Stimulated activated CD4-positive, alpha-beta T cell treated with anti-CD3 and anti-CD28 coated beads, Interleukin-4, amount 100 ng/mL, for 48 hours (primary cell): Measurements from ENCODE around the gene PDGFRB.

Experiments
- DNase-seq, 2 donors: peaks; one replicate each; pipeline ENCODE4 v3.0.0-alpha.2; 2020; ENCODE audit warnings: low read depth in 2 of 2

PDGFRB gene

DNA sequence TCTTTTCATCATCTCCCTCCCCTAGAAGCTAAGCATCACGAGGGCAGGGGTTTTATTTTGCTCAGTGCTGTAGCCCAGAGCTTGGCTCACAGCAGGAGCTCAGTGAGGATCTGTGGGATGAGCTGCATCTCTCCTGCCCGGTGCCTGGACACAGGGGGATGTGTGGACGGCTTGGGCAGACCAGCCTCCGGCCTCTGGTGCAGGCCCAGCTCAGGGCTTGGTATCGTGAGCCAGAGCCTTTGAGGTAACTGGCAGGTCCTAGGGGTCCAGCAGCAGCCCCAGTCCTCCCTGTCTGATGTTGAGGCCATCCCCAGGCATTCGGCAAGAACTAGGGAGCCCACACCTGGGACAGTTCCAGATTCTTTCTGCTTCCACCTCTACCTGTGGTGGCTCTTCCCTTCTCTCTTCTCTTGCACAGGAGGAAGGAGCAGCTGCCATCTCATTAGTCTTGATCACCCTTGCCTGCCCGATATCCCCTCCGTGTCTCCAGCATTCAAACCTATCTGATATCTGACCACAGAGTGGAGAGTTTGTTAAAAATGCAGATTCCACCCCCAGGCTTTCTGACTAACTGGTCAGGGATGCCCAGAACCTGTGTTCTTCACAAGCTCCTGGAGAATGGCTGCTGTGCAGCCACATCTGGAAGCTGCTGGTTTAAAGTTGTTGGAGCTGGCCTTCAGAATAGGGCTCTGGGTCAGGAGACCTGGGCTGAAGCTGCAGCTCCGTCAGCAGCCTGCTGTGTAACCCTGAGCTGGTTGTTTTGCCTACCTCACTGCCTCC is 26.3 kb upstream of the PDGFRB start:
- no peak for DNase-seq

DNA sequence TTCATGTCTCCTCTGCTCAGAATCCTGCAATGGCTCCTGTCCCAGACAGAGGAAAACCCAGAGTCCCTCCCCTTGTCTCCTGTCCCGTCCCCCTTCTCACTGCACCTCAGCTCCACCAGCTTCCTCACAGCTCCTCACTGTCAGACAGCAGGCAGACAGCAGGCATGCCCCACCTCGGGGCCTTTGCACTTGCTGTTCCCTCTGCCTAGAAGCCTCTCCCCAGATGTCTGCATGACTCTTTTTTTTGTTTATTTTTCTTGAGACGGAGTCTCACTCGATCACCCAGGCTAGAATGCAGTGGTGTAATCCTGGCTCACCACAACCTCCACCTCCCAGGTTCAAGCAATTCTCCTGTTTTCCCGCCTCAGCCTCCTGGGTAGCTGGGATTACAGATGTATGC is 25.4 kb upstream of the PDGFRB start:
- DNase-seq = no peak

DNA sequence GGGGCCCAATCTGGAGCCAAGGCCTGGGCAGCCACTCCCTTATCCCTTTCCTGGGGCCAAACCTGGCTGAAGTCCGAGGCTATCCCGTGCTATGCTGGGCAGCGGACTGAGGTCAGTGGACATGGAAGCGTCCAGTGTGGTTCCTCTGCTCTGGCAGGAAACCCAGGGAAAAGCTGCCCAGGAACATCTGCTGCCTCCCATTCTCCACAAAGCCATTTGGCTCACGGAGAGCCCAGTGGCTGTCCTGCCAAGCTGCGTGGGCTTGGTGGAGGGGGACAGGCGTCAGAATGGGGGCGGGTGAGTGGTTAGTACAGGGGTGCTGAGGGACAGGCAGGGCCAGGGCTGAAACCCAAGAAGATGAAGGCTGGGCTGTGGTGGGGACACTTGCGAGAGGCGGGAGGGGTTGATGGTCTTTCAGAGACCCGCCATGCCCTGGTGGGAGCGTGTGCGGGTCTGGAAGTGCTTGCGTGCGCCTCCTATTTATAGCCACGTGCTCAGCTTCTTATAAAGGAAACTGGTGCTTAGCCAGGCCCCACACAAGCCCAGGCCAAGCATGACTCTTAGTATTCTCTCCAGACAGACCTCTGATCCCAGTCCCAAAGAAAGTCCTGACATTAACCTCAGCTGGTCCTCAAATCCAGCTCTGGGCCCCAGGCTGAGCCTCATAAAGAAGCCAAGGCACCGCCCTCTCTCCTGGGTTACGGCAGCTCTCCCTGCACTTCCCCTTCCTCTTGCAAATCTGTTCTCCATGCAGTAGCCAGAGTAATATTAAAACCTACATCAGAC is 24.8 kb upstream of the PDGFRB start:
- no peak for DNase-seq

DNA sequence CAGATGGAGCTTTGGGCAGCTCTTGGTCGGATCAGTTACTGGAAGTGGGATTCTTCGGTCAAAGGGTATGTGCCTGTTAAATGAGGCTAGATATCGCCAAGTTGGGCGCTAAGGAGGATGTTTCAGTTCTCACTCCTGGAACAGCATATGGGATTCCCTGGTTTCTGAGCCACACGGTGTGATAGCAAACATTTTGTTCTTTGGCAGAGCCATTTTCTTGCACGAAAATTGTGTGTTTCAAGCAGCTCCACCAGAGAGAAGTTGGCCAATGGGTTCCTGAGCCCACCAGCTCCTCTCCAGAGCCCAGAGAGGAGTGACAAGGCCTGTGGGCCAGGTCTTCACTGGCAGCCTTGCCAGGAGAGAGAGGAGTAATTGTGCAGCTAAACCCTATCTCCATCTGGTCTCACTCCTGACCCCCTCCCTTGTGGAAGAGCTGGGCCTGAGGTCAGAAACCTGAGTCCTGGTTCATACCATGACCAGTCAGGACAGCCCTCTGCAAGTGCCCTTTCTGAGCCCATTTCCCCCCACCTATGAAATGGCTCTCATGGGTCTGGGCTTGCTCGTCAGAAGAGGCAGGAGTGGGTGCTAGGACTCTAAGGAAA is 23.5 kb upstream of the PDGFRB start:
- no peak for DNase-seq

GRCh38 chr5:150178262-150178661 is 22.6 kb upstream of the PDGFRB start:
- no peak for DNase-seq

DNA sequence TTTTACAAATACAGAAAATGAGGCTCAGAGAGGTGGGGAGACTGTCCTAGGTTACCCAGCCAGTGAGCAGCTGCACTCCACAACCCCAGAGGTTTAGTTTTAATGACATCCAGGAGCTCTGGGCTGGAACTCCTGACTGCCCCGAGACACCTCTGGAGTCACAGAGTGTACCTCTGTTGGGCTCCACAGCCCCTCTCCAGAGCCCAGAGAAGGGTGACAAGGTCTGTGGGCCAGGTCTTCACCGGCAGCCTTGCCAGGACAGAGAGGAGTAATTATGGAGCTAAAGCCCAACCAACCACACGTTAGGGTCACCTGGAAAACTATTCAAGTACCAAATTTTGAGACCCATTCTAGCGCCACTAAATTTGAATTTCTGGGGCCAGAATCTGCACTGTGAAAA is 22.1 kb upstream of the PDGFRB start:
- no peak for DNase-seq

DNA sequence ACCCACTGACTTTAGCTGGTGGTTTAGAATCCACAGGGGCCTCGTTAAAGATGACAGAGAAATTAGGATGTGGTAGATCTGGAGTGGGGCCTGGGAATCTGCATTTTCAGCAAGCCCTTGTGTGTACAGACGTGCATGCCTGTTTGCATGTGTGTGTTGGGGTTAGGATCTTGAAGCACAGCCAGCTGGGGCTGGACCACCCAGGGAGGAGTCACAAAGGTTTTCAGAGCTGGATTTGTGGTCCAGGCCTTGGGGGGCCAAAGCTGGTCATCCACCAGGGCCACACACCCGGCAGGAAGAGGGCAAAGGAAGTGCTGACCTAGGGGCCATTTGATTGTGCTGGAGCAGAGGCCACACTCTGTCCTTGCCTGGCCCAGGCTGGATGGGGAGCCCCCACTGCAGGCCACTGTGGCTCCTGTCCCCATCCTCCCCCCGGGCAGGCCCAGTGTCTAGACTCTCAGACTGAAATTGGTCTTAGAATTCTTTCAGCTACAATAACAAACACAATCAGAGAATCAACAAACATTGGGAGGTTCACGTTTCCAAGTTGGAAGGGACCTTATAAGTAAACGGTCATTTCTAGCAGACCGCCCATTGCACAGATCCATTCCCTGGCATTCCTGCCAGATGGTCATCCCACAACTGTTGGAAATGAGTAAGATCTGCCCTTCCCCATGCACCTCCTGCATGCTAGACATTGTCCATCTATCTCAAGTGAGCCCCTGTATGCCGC is 21.3 kb upstream of the PDGFRB start:
- DNase-seq = no peak

- no peak for DNase-seq
Measured at GRCh38 chr5:150175536-150175935, 19.9 kb upstream of the PDGFRB start.

GRCh38 chr5:150175076-150175475 is 19.4 kb upstream of the PDGFRB start:
- no peak for DNase-seq

GRCh38 chr5:150174285-150174684 is 18.6 kb upstream of the PDGFRB start:
- no peak for DNase-seq

DNA sequence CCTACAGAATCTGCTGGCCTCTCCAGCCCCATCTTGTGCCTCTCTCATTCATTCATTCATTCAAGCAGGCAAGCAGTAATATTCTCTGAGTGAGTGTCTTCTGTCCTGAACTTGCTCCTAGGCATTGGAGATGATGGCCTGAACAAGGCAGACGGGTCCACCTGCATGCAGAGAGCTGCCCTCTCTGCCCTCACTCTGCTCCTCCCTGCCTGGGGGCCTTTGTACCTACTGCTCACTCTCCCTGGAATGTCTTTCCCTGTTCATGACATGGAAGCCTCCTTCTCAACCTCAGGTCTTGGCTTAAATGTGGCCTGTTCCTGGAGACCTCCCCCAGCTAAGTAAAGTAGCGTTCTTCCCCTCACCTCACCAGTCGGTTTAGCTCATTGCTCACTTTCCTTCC is 17.5 kb upstream of the PDGFRB start:
- no peak for DNase-seq

- no peak for DNase-seq
Measured at GRCh38 chr5:150172556-150172955, 16.9 kb upstream of the PDGFRB start.

DNA sequence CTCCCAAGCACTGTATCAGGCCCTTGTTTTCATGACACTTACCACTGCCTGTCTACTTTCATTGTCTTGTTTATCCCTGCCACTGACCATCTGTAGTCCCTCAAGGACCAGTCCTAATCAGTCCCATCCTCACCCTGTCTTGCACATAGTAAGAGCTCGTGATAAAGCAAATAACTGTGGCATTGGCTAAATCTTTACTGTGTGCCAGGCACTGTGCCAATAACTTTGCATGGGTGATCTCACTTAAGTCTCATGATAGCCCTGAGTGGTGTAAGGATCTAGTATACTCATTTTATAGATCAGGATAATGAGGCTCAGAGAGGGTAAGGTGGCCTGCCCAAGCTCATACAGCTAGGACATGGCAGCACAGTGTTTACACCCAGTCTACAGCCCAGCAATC is 16.5 kb upstream of the PDGFRB start:
- DNase-seq = no peak

DNA sequence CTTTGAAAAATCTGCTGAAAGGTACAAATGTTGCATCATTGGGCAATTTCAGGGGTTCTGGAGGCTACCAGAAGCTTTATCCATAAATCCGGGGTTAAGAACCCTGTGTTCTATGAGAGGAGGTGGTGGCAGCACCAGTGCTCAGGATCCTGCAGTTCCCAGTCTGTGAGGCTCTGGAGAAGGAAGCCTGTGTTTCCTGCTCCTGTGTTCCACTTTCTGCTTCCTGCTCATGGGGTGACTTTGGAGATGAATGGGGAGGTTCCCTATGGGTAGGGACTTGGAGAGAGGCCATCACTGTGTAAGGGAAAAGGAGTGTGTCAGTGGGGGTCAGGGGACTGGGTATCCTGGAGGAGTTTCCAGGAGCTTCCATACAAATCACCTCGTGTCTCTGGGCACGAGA is 13.2 kb upstream of the PDGFRB start:
- no peak for DNase-seq

GRCh38 chr5:150167908-150168307 is 12.3 kb upstream of the PDGFRB start:
- no peak for DNase-seq

DNA sequence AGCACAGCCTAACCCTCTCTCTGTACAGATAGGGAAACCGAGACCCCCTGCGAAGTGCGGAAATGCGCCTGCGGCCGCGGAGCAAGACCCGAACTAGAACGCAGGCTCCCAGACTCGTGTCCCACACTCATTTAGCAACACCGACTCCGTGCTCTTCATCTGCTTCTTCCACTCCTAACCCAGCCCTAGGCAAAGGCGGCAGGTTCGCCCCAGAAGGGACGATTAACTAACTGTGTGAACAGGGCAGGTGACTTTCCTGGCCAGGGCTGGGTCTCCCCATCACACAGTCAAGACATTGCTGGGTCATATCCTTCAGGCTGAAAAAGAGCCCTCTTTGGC is 11.8 kb upstream of the PDGFRB start:
- DNase-seq = no peak

GRCh38 chr5:150166650-150167511 is 11.2 kb upstream of the PDGFRB start, which contains the start of gene CDX1:
Gene CDX1 (plus strand): TSS chr5:150166778. CDS start chr5:150166877, 99 bp downstream.
- no peak for DNase-seq

DNA sequence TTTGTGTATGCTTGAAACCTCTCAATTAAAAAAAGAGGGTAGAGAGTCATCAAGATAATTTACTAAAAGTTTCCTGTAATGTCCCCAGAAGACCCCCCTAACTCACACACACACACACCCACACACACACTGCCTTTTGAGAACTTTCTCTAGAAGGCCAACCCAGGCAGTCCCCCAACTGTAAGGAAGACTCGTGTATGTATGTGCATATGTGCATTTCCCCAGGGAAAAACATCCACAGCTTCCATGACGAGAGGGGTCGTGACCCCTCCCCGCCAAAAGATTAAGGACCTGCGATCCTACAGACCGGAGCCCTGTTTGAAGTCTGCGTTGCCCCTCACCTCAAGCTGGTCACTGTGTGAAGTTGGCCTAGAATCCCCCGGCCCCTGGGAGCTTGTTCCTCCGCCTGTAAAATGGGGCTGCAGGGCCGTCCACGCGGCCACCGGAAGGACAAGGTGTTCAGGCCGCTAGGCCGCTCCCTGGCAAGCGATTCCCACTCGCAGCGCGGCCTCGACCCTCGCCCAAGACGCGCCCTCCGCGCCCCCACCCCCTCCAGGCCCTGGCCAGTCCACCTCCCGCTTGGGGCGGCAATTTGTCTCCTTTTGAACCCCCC is 10.5 kb upstream of the PDGFRB start:
- no peak for DNase-seq

DNA sequence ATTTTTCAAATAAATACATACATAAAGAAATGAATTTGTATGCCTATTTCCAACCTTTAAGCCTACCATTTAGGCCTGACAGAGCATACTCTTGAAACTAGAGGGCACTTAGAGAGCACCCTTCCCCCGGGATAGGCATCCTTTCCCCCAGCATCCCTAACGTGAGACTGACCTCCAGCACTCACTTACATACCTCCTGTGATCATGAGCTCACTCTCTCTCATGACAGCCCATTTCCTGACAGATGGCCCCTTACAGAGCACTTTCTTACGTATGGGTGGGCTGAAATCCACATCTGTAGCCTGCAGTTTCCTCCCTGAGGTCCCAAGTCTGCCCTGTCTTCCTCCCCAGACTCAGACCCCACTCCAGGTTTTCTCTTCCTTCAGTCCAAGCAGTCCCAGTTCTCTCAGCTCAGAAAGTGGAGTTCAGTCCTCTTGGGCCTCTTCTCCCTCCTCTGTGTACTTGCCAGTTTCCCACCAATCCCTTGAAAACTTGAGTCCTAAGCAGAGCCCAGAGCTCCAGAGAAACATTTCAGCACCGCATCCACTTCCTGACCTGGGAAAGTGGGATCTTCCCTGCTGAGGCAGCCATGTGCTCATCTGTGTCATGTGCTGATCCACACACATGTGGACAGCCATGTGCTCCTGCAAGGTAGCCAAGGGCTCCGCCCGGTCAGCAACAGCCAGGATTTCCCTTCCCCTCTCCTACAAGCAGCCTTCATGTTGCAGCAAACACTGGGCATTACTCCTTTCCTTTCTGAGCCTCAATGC is 8.8 kb upstream of the PDGFRB start:
- DNase-seq = no peak

GRCh38 chr5:150163547-150164059 is 8.0 kb upstream of the PDGFRB start:
- DNase-seq = no peak
